ENCODE measurements around the gene FKBP15. TPM values are rescaled to one million over a fixed set of nuclear protein-coding genes. Genes with fewer than 3 reads are reported as not detected.

FKBP15 gene
- total RNA-seq, 1 donor from 2014 or later: 26.9 TPM

- peaks cover 23% of the 10 kb centered on the region for H3K27me3 Mint-ChIP-seq
- no peak overlapping the region for H3K27ac Mint-ChIP-seq
- no peaks in the 10 kb centered on the region for H3K4me1 Mint-ChIP-seq (ENCODE audit: low read depth)
- peaks cover 5% of the 10 kb centered on the region for H3K9me3 Mint-ChIP-seq (ENCODE audit: low read depth)
- H3K36me3 Mint-ChIP-seq (ENCODE audit: insufficient read depth): no peaks in the 10 kb centered on the region
- no peak overlapping the region for H3K4me3 Mint-ChIP-seq (ENCODE audit: low read depth)
- DNase-seq (ENCODE audit: low spot score, unreplicated experiment): no peak
- TF ChIP-seq CTCF (IDR thresholded peaks at IDR 0.05; ENCODE audit: unreplicated experiment): no peak
Measured at GRCh38 chr9:113139225-113139829, 81.8 kb downstream of the FKBP15 start.

- H3K27me3 Mint-ChIP-seq: peaks cover 23% of the 10 kb centered on the region
- no peak overlapping the region for H3K27ac Mint-ChIP-seq
- H3K36me3 Mint-ChIP-seq (ENCODE audit: insufficient read depth): no peaks in the 10 kb centered on the region
- peaks cover 5% of the 10 kb centered on the region for H3K9me3 Mint-ChIP-seq (ENCODE audit: low read depth)
- H3K4me1 Mint-ChIP-seq (ENCODE audit: low read depth): no peaks in the 10 kb centered on the region
- no peak overlapping the region for H3K4me3 Mint-ChIP-seq (ENCODE audit: low read depth)
- no peak for TF ChIP-seq CTCF (IDR thresholded peaks at IDR 0.05; ENCODE audit: unreplicated experiment)
- no peak for DNase-seq (ENCODE audit: low spot score, unreplicated experiment)
Measured at GRCh38 chr9:113138760-113139159, 82.3 kb downstream of the FKBP15 start.

- H3K9me3 Mint-ChIP-seq (ENCODE audit: low read depth): peaks cover 5% of the 10 kb centered on the region
- DNase-seq (ENCODE audit: low spot score, unreplicated experiment): no peak
- H3K36me3 Mint-ChIP-seq (ENCODE audit: insufficient read depth): no peaks in the 10 kb centered on the region
- no peak overlapping the region for H3K4me3 Mint-ChIP-seq (ENCODE audit: low read depth)
- H3K27ac Mint-ChIP-seq: no peak overlapping the region
- H3K27me3 Mint-ChIP-seq: peaks cover 27% of the 10 kb centered on the region
- H3K4me1 Mint-ChIP-seq (ENCODE audit: low read depth): no peaks in the 10 kb centered on the region
- no peak for TF ChIP-seq CTCF (IDR thresholded peaks at IDR 0.05; ENCODE audit: unreplicated experiment)
Measured at GRCh38 chr9:113137196-113138168, 83.6 kb downstream of the FKBP15 start.

- no peak for TF ChIP-seq CTCF (IDR thresholded peaks at IDR 0.05; ENCODE audit: unreplicated experiment)
- Mint-ChIP-seq H3K9me3 (ENCODE audit: low read depth) (no peaks in the 10 kb centered on the region), H3K27ac (no peak overlapping the region), H3K27me3 (peaks cover 32% of the 10 kb centered on the region), H3K36me3 (ENCODE audit: insufficient read depth) (no peaks in the 10 kb centered on the region), H3K4me3 (ENCODE audit: low read depth) (no peak overlapping the region), H3K4me1 (ENCODE audit: low read depth) (no peaks in the 10 kb centered on the region)
- peak; percentile 46 for DNase-seq (ENCODE audit: low spot score, unreplicated experiment)
Measured at GRCh38 chr9:113131689-113132151, 89.4 kb downstream of the FKBP15 start.

GRCh38 chr9:113129884-113130283 lies 91.2 kb downstream of the FKBP15 start:
- H3K36me3 Mint-ChIP-seq (ENCODE audit: insufficient read depth): no peaks in the 10 kb centered on the region
- H3K27me3 Mint-ChIP-seq: peaks cover 35% of the 10 kb centered on the region
- H3K4me3 Mint-ChIP-seq (ENCODE audit: low read depth): no peak overlapping the region
- no peak for DNase-seq (ENCODE audit: low spot score, unreplicated experiment)
- TF ChIP-seq CTCF (IDR thresholded peaks at IDR 0.05; ENCODE audit: unreplicated experiment): no peak
- H3K9me3 Mint-ChIP-seq (ENCODE audit: low read depth): no peaks in the 10 kb centered on the region
- no peaks in the 10 kb centered on the region for H3K4me1 Mint-ChIP-seq (ENCODE audit: low read depth)
- H3K27ac Mint-ChIP-seq: no peak overlapping the region
